NCI-H1105 (cell line): ENCODE data around the gene PNLDC1.
A peak's percentile ranks its signal among the peaks of the same experiment; 100 is the strongest.
"Not testable (repeated sequence)": the region's sequence is repeated elsewhere in the genome, so short reads cannot be mapped to it uniquely, and the experiment has no call there.

ENCODE experiments used
- DNase-seq: peaks from one replicate; lab custom pipeline; 2025; lab: John Stamatoyannopoulos, UW

The PNLDC1 gene

DNA sequence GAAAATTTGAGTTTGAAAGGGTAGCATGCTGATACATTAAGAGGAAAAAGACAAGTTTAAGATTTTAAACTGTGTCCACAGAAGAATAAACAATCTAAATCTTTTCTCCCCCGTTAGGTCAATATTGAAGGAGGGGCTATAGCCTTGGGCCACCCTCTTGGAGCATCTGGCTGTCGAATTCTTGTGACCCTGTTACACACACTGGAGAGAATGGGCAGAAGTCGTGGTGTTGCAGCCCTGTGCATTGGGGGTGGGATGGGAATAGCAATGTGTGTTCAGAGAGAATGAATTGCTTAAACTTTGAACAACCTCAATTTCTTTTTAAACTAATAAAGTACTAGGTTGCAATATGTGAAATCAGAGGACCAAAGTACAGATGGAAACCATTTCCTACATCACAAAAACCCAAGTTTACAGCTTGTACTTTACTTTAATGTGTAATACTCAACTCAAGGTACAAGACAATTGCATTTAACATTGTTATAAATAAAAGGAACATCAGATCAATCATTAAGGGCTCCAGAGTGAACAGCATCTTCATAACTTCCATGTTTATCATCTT is 21.5 kb upstream of the PNLDC1 start:
- DNase-seq = no peak

- DNase-seq = no peak
These were observed 11.8 kb upstream of the PNLDC1 start for GRCh38 chr6:159788276-159788675.

DNA sequence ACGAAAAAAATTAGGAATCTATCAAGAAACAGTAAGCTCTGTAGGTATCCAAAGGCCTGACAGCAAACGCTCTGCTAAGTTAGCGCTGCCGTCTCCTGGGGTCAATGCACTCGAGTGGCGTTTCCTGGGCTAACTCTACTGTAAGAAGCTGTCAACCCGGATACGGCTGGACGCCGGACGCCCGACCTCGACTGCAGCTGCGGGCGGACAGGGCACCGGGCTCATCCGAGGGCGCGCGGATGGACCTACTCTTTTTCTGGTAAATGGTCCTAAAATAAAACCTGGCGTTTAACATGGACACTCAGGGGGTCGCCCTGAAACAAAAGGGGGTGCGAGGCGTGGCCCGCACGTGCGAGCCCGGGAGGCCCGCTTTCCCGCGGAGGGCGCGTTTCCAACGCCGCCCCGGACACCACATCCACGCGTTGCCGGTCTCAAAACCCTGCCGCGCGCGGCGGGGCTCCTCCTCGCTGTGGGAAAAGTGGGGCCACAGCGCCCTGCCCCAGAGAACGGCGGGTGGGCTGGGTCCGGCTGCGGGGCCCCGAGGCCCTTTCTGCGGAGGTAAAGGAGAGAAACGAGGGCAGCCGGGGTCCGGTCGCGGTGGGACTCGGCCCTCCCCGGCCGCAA is 11.2 kb upstream of the PNLDC1 start:
- DNase-seq = no peak

DNA sequence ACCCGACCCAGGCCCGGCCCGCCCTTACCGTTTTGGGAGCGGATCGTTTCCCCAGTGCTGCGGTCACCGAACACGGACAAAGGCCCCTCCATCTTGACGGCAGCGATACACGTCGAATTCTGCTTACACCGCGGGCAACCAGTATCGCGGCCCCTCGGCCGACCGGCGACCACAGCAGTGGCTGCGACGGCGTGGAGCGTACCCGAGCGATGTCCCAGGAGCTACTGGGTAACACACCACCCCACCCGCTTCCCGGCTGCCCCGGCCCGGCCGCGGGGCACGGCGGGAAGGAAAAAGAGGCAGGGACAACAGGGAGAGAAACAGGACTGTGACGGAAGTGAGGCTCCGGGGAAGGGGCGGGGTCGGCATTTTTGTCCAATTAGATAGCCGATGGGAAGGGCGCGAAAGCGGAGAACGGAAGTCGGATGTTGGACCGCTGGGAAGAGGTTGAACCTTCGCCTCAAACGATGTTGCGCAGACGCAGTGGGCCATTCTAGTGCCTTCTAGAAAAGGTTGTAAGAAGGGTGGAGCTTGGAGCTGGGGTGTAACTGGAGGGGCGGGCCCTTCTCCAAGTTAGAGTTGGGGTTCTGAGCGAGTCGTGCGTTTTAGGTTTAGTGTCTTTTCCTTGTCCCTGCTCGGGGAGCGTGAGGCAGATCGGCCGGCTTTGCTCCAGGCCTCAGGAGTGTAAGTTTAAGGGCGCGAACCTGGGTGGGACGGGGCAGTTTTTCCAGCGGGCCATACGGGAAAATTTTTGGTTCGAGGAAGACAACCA is 10.5 kb upstream of the PNLDC1 start, which contains the start of gene TCP1:
Gene TCP1, minus strand, starts transcription at position 226 of the 772 bp plus-strand sequence. Its CDS starts 134 bp downstream, at position 92.
- peak; percentile 100 for DNase-seq

DNA sequence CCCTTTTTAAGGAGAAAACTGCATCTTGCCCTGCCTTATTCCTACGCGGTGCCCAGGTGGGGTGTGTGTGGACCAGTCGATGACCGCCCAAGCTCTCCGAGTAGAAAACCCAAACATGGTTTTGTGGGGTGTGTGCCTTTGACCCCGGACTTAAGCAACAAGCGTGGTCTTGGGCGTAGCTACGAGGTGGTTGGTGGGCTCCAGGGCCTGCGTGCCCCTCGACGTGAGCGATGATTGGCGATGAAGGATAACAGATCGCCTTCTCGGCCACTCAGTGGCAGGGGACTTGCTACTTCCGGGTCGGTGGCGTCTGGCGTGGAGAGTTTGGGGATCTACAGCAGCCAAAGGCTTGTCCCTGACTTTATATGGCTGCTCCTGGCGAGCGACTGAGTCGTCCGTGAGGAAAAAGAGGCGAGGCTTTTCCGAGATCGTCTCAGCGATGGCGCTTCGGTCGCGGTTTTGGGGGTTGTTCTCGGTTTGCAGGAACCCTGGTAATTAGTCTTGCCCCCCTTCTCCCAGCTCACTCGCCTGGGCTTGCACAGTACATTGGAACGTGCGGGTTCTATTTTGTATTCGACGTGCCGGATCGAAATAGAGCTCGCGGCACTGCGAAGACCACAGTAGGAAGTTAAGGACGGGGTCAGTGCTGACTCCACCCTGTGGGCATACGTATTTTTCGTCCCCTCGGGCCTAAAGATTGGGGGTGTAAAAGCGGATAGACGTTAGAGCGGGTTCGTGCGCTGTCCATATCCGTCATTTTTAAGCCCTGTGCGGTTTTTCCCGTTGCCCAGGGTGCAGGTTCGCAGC is 9.7 kb upstream of the PNLDC1 start, which contains the start of gene MRPL18:
Gene MRPL18, plus strand, starts transcription at position 319 of the 807 bp plus-strand sequence. Its CDS starts 121 bp downstream, at position 440.
- DNase-seq = peak; percentile 100

- DNase-seq = no peak
These were observed 9.0 kb upstream of the PNLDC1 start for GRCh38 chr6:159790956-159791598.

- not testable (repeated sequence) for DNase-seq
These were observed 5.1 kb upstream of the PNLDC1 start for GRCh38 chr6:159794976-159795375.

DNA sequence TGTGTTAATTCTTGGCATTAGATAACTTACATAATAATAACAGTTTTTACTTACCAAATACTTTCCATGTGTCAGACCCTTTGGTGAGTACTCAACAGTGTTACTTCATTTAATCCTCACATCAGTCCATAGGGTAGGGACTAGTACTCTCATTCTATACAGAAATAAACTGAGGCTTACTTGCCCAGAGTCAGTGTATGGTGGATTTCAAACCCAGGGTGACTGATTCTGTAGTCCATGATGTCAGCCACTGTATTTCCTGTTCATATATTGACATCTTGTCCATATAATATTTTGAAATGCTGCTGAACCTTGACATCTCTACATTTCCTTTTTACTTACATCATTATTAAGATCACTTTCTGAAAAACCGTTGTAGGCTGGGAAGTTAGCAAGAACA is 2.5 kb upstream of the PNLDC1 start:
- no peak for DNase-seq

DNA sequence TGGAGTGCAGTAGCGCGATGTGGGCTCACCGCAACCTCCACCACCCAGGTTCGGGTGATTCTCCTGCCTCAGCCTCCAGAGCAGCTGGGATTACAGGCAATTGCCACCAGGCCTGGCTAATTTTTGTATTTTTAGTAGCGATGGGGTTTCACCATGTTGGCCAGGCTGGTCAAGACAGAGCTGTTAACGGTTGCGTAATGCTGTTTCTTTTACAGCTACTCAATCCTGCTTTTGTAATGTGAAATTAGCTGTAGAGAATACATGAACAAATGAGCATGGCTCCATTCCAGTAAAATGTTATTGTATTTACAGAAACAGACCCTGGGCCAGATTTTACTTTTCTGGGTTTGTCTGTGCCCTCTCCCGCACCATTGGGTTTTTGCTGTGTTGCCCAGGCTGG is 1.9 kb downstream of the PNLDC1 start:
- DNase-seq = no peak

- no peak for DNase-seq
These were observed 4.4 kb downstream of the PNLDC1 start for GRCh38 chr6:159804504-159804903.

DNA sequence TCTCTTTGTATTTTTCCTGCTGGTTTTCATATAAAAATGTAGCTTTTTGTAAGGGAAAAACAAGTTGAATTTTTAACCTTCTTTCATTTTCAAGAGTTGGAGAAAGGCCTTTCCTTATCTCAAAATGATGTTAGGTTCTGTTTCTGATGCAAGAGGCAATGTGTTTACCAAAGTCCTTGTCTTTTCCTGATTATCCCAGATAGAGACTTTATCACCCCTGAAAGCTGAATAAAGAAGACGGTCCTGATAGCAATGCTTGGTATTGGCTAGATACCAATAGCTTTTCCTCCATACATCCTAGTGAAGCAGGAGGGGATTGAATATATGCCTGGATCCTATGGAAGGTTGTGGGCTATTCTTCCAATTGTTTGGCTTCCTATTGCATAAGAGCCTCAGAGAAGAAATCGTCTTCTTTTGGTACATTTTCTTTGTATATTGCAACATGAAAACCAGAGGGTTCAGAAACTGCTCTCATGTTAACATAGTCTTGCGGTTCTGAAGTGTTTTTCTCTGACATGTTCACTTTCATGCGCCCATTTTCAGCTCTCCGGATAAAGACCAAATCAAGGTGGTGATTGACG is 5.5 kb downstream of the PNLDC1 start:
- no peak for DNase-seq

- DNase-seq = no peak
These were observed 6.0 kb downstream of the PNLDC1 start for GRCh38 chr6:159806021-159806458.

DNA sequence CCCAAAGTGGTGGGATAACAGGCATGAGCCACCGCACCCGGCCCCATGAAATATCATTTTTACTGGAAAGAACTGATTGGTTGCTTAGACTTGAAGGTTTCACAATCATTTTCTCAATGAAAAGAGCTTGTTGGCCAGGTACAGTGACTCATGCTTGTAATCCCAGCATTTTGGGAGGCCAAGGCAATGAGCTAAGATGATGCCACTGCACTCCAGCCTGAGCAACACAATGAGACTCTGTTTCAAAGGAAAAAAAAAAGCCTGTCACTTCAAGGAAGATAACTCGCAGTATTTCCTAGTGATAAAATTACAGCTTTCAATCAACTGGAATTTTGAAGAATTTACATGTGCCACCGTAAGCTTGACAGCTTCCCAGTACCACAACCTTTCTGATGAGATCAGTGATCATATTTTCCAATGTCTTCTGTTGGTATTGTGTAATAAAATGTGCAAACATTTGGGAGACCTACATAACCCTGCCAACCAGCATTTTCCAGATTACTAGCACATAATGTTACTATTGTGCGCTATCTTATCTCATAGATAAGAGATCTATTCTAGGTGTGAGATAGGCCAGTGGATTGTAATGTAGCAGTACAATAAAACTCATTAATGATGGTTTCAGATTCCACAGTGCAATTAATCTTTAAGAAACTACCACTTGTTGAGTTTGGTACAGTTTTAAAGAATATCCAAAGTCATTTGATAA is 7.2 kb downstream of the PNLDC1 start:
- no peak for DNase-seq

- no peak for DNase-seq
These were observed 8.6 kb downstream of the PNLDC1 start for GRCh38 chr6:159808647-159809046.

DNA sequence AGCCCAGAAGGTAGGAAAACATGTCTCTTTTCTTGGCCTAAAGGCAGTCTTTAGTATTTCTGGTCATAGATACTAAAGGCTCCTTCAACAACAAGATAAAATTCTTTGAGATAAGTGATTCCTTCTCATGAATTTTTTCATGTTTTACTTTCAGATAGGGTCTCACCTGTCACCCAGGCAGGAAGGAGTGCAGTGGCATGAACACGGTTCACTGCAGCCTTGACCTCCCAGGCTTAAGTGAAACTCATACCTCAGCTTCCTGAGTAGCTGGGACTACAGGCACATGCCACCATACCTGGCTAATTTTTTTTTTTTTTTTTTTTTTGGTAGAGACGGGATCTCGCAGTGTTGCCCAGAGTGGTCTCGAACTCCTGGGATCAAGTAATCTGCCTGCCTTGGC is 9.1 kb downstream of the PNLDC1 start:
- DNase-seq = no peak

DNA sequence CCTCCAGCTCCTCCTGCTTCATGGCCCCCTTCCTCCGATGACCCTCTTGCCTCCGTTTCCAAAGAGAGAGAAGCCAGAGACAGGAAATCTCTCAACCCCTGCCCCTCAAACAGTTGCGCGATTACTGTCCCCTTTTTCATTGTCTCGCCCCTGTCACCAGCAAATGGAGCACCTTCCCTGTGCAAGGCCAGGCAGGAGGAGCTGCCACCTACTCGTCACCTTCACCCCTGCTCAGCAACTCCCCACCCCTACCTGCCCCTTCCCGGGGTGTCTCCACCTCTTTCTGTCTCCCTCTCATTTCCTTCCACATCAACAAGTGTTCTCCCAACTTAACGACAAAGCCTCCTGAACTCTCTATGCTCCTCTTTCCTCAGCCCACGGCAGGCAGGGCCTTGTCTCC is 13.7 kb downstream of the PNLDC1 start:
- no peak for DNase-seq

DNA sequence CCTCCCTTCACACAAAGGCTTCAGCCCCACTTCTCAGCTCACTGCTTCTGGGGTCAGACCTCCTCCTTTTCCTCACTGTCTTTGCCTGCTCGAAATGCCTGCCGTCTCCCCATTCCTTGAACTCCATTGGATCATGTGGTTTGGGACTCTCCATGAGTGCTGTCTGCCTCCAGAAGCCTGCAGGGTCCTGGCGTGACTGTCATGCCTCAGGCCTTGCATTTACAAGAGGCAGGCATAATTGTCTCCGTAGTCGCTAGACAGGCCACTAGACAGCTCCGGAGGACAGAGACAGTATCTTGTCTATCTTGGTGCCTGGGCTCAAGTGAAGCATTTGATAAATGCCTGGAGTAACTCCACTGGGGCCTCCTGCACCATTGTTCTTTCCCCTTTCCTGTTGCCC is 15.3 kb downstream of the PNLDC1 start:
- DNase-seq = no peak

- DNase-seq = not testable (repeated sequence)
These were observed 16.7 kb downstream of the PNLDC1 start for GRCh38 chr6:159816775-159817174.

DNA sequence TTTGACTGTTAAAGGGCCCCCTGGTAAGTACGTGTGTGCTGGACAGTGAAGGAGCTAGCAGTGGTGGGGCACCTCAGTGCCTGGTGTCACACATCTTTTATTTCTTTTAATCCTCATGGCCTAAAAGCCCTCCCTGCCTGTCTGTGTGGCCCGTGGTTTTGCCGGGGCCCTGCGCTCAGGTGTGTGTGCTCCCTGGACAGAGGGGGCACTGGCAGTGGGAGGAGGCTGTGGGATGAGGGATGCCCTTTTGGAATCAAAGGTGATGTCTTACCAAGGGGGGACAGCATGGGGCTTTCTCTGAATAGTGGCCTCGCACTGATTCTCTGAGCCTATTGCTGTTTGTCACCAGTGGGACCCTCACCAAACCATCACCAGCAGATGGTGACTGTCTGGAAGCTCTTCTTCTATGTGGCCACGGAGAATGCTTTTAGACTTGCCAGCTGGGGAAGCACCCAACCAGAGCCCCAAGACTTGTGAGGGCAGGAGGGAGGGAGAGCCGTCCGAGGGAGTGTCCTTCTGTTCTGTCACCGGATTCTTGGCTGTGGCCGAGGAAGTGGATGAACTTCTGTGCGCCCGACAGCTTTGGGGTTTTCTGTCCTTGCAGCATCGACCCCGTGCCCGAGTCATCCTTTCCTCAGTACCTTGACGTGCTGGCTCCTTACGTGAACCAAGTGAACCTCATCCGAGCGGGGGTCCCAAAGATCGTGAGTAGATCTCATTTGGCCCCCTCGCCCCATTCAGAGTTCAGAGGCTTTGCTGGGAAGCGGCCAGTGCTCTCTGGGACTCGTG is 18.1 kb downstream of the PNLDC1 start:
- no peak for DNase-seq

- DNase-seq = no peak
These were observed 19.0 kb downstream of the PNLDC1 start for GRCh38 chr6:159819098-159819497.
